ENCODE measurements around the gene CASP6. TPM values are rescaled to one million over a fixed set of nuclear protein-coding genes. Genes with fewer than 3 reads are reported as not detected.
"Not testable (repeated sequence)": the region's sequence is repeated elsewhere in the genome, so short reads cannot be mapped to it uniquely, and the experiment has no call there.

CASP6 gene
- total RNA-seq, 1 donor from 2014 or later = 16.5 TPM

GRCh38 chr4:109721033-109721432, 17.8 kb upstream of the CASP6 start:
- ATAC-seq (no peak), DNase-seq (ENCODE audit: low spot score) (no peak)

GRCh38 chr4:109719604-109720003, 16.4 kb upstream of the CASP6 start:
- DNase-seq (ENCODE audit: low spot score) = no peak

GRCh38 chr4:109718759-109719158, 15.5 kb upstream of the CASP6 start:
- DNase-seq (ENCODE audit: low spot score) = no peak
- no peak for ATAC-seq

More at GRCh38 chr4:109719604-109720003, 16.4 kb upstream of the CASP6 start:
- no peak for ATAC-seq

GRCh38 chr4:109713500-109713899, 10.3 kb upstream of the CASP6 start:
- no peak for ATAC-seq
- no peak for DNase-seq (ENCODE audit: low spot score)

GRCh38 chr4:109708990-109709389, 5.7 kb upstream of the CASP6 start:
- ATAC-seq (no peak), DNase-seq (ENCODE audit: low spot score) (no peak)

- ATAC-seq = no peak
- DNase-seq (ENCODE audit: low spot score) = no peak
Observed at GRCh38 chr4:109708435-109708834, 5.2 kb upstream of the CASP6 start.

GRCh38 chr4:109703664-109704361, 568 bp upstream of the CASP6 start:
- ATAC-seq (peak; percentile 27), DNase-seq (ENCODE audit: low spot score) (no peak)

- ATAC-seq = no peak
- no peak for DNase-seq (ENCODE audit: low spot score)
Observed at GRCh38 chr4:109701566-109702410, 1.5 kb downstream of the CASP6 start.

GRCh38 chr4:109699553-109700225, 3.6 kb downstream of the CASP6 start:
- ATAC-seq (peak; percentile 7), DNase-seq (ENCODE audit: low spot score) (no peak)

GRCh38 chr4:109698656-109699055, 4.6 kb downstream of the CASP6 start:
- no peak for ATAC-seq
- no peak for DNase-seq (ENCODE audit: low spot score)

GRCh38 chr4:109691411-109691920, 11.8 kb downstream of the CASP6 start:
- DNase-seq (ENCODE audit: low spot score) = no peak
- ATAC-seq = no peak

- DNase-seq (ENCODE audit: low spot score) (no peak), ATAC-seq (peak; percentile 26)
Observed at GRCh38 chr4:109690690-109691410, 12.4 kb downstream of the CASP6 start.

- ATAC-seq (no peak), DNase-seq (ENCODE audit: low spot score) (no peak)
Observed at GRCh38 chr4:109684727-109685126, 18.5 kb downstream of the CASP6 start.

GRCh38 chr4:109683621-109684253, 19.5 kb downstream of the CASP6 start:
- ATAC-seq = no peak

GRCh38 chr4:109682875-109683274, 20.4 kb downstream of the CASP6 start:
- DNase-seq (ENCODE audit: low spot score) (no peak), ATAC-seq (no peak)

More at GRCh38 chr4:109683621-109684253, 19.5 kb downstream of the CASP6 start:
- DNase-seq (ENCODE audit: low spot score) = no peak

- DNase-seq (ENCODE audit: low spot score); ATAC-seq: not testable (repeated sequence)
Observed at GRCh38 chr4:109678925-109679324, 24.3 kb downstream of the CASP6 start.

- DNase-seq (ENCODE audit: low spot score); ATAC-seq: not testable (repeated sequence)
Observed at GRCh38 chr4:109678472-109678871, 24.8 kb downstream of the CASP6 start.

GRCh38 chr4:109676886-109677285, 26.4 kb downstream of the CASP6 start:
- DNase-seq (ENCODE audit: low spot score) (no peak), ATAC-seq (peak; percentile 83)

GRCh38 chr4:109675843-109676242, 27.4 kb downstream of the CASP6 start:
- no peak for DNase-seq (ENCODE audit: low spot score)
- ATAC-seq = no peak

GRCh38 chr4:109675181-109675580, 28.1 kb downstream of the CASP6 start:
- no peak for DNase-seq (ENCODE audit: low spot score)
- ATAC-seq = no peak

Measured in left lobe of liver (tissue), 2 donors.